ENCODE results near the gene DESI2. TPM values are rescaled to one million over a fixed set of nuclear protein-coding genes. Genes with fewer than 3 reads are reported as not detected.

Gene DESI2
- total RNA-seq, 4 donors from 2014 or later: 16.7 to 109 (median 37.7) TPM

- no peak for TF ChIP-seq POLR2A (IDR thresholded peaks at IDR 0.05)
- TF ChIP-seq, protein P1, sequence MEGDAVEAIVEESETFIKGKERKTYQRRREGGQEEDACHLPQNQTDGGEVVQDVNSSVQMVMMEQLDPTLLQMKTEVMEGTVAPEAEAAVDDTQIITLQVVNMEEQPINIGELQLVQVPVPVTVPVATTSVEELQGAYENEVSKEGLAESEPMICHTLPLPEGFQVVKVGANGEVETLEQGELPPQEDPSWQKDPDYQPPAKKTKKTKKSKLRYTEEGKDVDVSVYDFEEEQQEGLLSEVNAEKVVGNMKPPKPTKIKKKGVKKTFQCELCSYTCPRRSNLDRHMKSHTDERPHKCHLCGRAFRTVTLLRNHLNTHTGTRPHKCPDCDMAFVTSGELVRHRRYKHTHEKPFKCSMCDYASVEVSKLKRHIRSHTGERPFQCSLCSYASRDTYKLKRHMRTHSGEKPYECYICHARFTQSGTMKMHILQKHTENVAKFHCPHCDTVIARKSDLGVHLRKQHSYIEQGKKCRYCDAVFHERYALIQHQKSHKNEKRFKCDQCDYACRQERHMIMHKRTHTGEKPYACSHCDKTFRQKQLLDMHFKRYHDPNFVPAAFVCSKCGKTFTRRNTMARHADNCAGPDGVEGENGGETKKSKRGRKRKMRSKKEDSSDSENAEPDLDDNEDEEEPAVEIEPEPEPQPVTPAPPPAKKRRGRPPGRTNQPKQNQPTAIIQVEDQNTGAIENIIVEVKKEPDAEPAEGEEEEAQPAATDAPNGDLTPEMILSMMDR (IDR thresholded peaks at IDR 0.05): no peak
- H3K9me3 ChIP-seq: no peaks in the 10 kb centered on the region
- no peaks in the 10 kb centered on the region for H3K4me1 ChIP-seq
- intact Hi-C loops (cut with DNase I; ENCODE audit: low total_unique reads): no loop called here
- H3K27me3 ChIP-seq: no peaks in the 10 kb centered on the region
- no peak overlapping the region for H3K27ac ChIP-seq
- DNase-seq: no peak
- no peak overlapping the region for H3K4me3 ChIP-seq
- no peaks in the 10 kb centered on the region for H3K36me3 ChIP-seq
These were observed 18.4 kb upstream of the DESI2 start for GRCh38 chr1:244634546-244634945.

DNA sequence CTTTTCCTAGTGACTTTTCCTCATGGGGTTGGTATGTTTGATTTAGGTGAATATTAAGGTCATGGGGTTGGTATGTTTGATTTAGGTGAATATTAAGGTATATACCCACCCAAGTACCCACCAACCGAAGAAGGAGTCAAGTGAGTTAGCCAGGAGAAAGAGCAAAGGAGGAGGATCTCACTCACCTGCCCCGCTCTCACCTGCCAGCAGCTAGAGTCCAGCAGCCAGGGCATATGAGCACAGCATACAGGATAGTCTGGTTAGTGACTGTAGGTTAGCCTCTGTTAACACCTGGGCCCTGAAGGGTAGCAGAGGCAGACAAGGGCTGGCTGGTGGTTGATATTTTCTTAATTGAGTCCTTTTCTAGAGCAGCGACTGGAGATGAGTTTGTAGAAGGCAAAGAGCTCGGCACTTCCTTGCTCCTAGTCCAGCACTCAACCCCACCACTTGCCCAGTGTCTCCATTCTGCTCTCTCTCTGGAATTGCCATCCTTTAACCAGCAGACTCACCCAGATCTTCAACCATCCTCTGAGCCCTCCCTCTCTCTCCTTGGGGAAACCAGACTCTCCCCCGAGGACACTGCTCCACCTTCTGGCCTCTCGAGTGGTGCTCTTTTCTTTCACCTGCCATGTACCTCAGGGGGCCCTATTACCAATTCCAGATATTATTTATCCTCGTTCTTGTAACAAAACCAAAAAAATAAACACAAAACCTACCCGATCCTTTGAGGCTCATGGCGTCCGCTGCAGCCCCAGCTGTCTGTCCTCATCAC is 16.3 kb upstream of the DESI2 start:
- no peak for TF ChIP-seq POLR2A (IDR thresholded peaks at IDR 0.05)
- TF ChIP-seq, protein P1 (IDR thresholded peaks at IDR 0.05): no peak
- H3K27me3 ChIP-seq: no peaks in the 10 kb centered on the region
- no peak for DNase-seq
- H3K4me3 ChIP-seq: no peak overlapping the region
- no peaks in the 10 kb centered on the region for H3K9me3 ChIP-seq
- no peaks in the 10 kb centered on the region for H3K36me3 ChIP-seq
- no peaks in the 10 kb centered on the region for H3K4me1 ChIP-seq
- intact Hi-C loops (cut with DNase I; ENCODE audit: low total_unique reads): no loop called here
- H3K27ac ChIP-seq: no peak overlapping the region

DNA sequence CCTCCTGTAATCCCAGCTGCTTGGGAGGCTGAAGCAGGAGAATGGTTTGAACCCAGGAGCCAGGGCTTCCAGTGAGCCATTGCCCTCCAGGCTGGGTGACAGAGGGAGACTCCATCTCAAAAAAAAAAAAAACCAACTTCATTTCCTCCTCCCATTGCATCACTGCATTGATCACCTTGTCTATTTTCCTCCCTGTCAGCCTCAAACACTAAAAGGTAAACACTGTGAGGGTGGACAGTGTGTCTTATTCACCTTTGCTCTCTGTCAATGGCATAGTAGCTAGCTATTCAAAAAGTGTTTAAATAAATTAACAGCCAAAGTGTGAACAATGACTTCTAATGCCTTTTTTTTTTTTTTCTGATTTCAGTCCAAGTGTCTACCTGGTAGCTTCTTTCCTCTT is 13.4 kb upstream of the DESI2 start:
- Histone ChIP-seq H3K4me3 (no peak overlapping the region), H3K27ac (no peak overlapping the region), H3K36me3 (no peaks in the 10 kb centered on the region), H3K27me3 (no peaks in the 10 kb centered on the region), H3K9me3 (no peaks in the 10 kb centered on the region), H3K4me1 (no peaks in the 10 kb centered on the region)
- no peak for DNase-seq
- TF ChIP-seq, protein P1 (IDR thresholded peaks at IDR 0.05): no peak
- no peak for TF ChIP-seq POLR2A (IDR thresholded peaks at IDR 0.05)
- intact Hi-C loops (cut with DNase I; ENCODE audit: low total_unique reads): no loop called here

- H3K9me3 ChIP-seq: no peaks in the 10 kb centered on the region
- H3K36me3 ChIP-seq: no peaks in the 10 kb centered on the region
- H3K27ac ChIP-seq: no peak overlapping the region
- TF ChIP-seq, protein P1 (IDR thresholded peaks at IDR 0.05): no peak
- TF ChIP-seq POLR2A (IDR thresholded peaks at IDR 0.05): no peak
- intact Hi-C loops (cut with DNase I; ENCODE audit: low total_unique reads): no loop called here
- no peak for DNase-seq
- H3K4me1 ChIP-seq: no peaks in the 10 kb centered on the region
- H3K27me3 ChIP-seq: no peaks in the 10 kb centered on the region
- H3K4me3 ChIP-seq: no peak overlapping the region
These were observed 12.0 kb upstream of the DESI2 start for GRCh38 chr1:244640917-244641316.

GRCh38 chr1:244642526-244642925 is 10.4 kb upstream of the DESI2 start:
- intact Hi-C loops (cut with DNase I; ENCODE audit: low total_unique reads): no loop called here
- Histone ChIP-seq H3K9me3 (no peaks in the 10 kb centered on the region), H3K4me3 (no peak overlapping the region), H3K27me3 (no peaks in the 10 kb centered on the region), H3K36me3 (no peaks in the 10 kb centered on the region), H3K27ac (no peak overlapping the region), H3K4me1 (no peaks in the 10 kb centered on the region)
- DNase-seq: no peak
- TF ChIP-seq, protein P1 (IDR thresholded peaks at IDR 0.05): no peak
- TF ChIP-seq POLR2A (IDR thresholded peaks at IDR 0.05): no peak
